Activated T-helper 1 cell treated with anti-CD3 and anti-CD28 coated beads, Interleukin-12 subunit alpha, Interleukin-12 subunit beta, Interleukin-2, Interleukin-4 antibody, amounts not matched to agents 30 ng/mL and 10 ng/mL and 1 ng/mL, durations not matched to agents 14 hours and 24 hours and 36 hours (primary cell): ENCODE measurements around the gene SIPA1. TPM values are rescaled to one million over a fixed set of nuclear protein-coding genes. Genes with fewer than 3 reads are reported as not detected.

Experiments used
- DNase-seq: peaks from one replicate; pipeline ENCODE4 v3.0.0; 2021; ENCODE audit warnings: low spot score
- H3K27ac Mint-ChIP-seq: one replicate; pipeline ENCODE4 v1.8.0; 2021; ENCODE audit warnings: mild to moderate bottlenecking, mixed read lengths
- H3K27me3 Mint-ChIP-seq: one replicate; pipeline ENCODE4 v1.8.0; 2022; ENCODE audit warnings: mild to moderate bottlenecking, moderate library complexity, mixed read lengths; ENCODE audit not compliant: insufficient read depth
- H3K36me3 Mint-ChIP-seq: one replicate; pipeline ENCODE4 v1.8.0; 2021; ENCODE audit warnings: low read depth, mixed read lengths
- H3K4me1 Mint-ChIP-seq: one replicate; pipeline ENCODE4 v1.8.0; 2021; ENCODE audit warnings: low read depth, mixed read lengths
- H3K4me3 Mint-ChIP-seq: one replicate; pipeline ENCODE4 v1.8.0; 2021; ENCODE audit warnings: mild to moderate bottlenecking, moderate library complexity, mixed read lengths
- H3K9me3 Mint-ChIP-seq: one replicate; pipeline ENCODE4 v1.8.0; 2021; ENCODE audit warnings: mixed read lengths
- intact Hi-C: fragments of 100-400 bp; cut with micrococcal nuclease; formaldehyde crosslinking; loops from one replicate; pipeline ENCODE4 v1.15.1; 2024
- total RNA-seq: library from RNA; stranded (reverse); gene quantifications from 2 replicates; pipeline ENCODE4 v1.2.3, GENCODE V29; 2022

Gene SIPA1
- total RNA-seq, 1 donor from 2014 or later: 117 TPM

- H3K4me3 Mint-ChIP-seq: no peak overlapping the region
- H3K27ac Mint-ChIP-seq: peak overlapping the region; percentile 1
- intact Hi-C loops: no loop called here
- peaks cover 14% of the 10 kb centered on the region for H3K4me1 Mint-ChIP-seq
- DNase-seq: no peak
- H3K9me3 Mint-ChIP-seq: no peaks in the 10 kb centered on the region
- no peaks in the 10 kb centered on the region for H3K27me3 Mint-ChIP-seq
- H3K36me3 Mint-ChIP-seq: peaks cover 11% of the 10 kb centered on the region
Observed at GRCh38 chr11:65596520-65596919, 41.4 kb upstream of the SIPA1 start.

GRCh38 chr11:65598258-65598699 lies 39.6 kb upstream of the SIPA1 start:
- no peak for DNase-seq
- H3K9me3 Mint-ChIP-seq: no peaks in the 10 kb centered on the region
- no peak overlapping the region for H3K4me3 Mint-ChIP-seq
- no peak overlapping the region for H3K27ac Mint-ChIP-seq
- no peaks in the 10 kb centered on the region for H3K27me3 Mint-ChIP-seq
- peaks cover 15% of the 10 kb centered on the region for H3K36me3 Mint-ChIP-seq
- intact Hi-C loops: no loop called here
- H3K4me1 Mint-ChIP-seq: peaks cover 14% of the 10 kb centered on the region

GRCh38 chr11:65599216-65599954 lies 38.5 kb upstream of the SIPA1 start:
- intact Hi-C loops: no loop called here
- Mint-ChIP-seq H3K36me3 (peaks cover 19% of the 10 kb centered on the region), H3K27me3 (no peaks in the 10 kb centered on the region), H3K4me1 (peaks cover 14% of the 10 kb centered on the region), H3K9me3 (no peaks in the 10 kb centered on the region), H3K4me3 (no peak overlapping the region), H3K27ac (no peak overlapping the region)
- DNase-seq: no peak

- Mint-ChIP-seq H3K4me1 (peaks cover 12% of the 10 kb centered on the region), H3K9me3 (no peaks in the 10 kb centered on the region), H3K4me3 (no peak overlapping the region), H3K27me3 (no peaks in the 10 kb centered on the region), H3K36me3 (peaks cover 19% of the 10 kb centered on the region), H3K27ac (no peak overlapping the region)
- DNase-seq: no peak
- intact Hi-C loops: no loop called here
Observed at GRCh38 chr11:65599955-65600246, 38.0 kb upstream of the SIPA1 start.

GRCh38 chr11:65604258-65604657 lies 33.6 kb upstream of the SIPA1 start:
- no peak for DNase-seq
- H3K4me1 Mint-ChIP-seq: peaks cover 7% of the 10 kb centered on the region
- no peak overlapping the region for H3K27ac Mint-ChIP-seq
- H3K9me3 Mint-ChIP-seq: no peaks in the 10 kb centered on the region
- no peak overlapping the region for H3K4me3 Mint-ChIP-seq
- H3K36me3 Mint-ChIP-seq: peaks cover 35% of the 10 kb centered on the region
- intact Hi-C loops: no loop called here
- H3K27me3 Mint-ChIP-seq: no peaks in the 10 kb centered on the region

GRCh38 chr11:65606876-65607613 lies 30.9 kb upstream of the SIPA1 start:
- Mint-ChIP-seq H3K4me1 (peaks cover 29% of the 10 kb centered on the region), H3K27me3 (no peaks in the 10 kb centered on the region), H3K4me3 (no peak overlapping the region), H3K9me3 (no peaks in the 10 kb centered on the region), H3K36me3 (peaks cover 41% of the 10 kb centered on the region), H3K27ac (peak overlapping the region; percentile 34)
- intact Hi-C loops: no loop called here
- no peak for DNase-seq

- peak overlapping the region; percentile 16 for H3K27ac Mint-ChIP-seq
- H3K27me3 Mint-ChIP-seq: no peaks in the 10 kb centered on the region
- H3K4me1 Mint-ChIP-seq: peaks cover 35% of the 10 kb centered on the region
- peaks cover 46% of the 10 kb centered on the region for H3K36me3 Mint-ChIP-seq
- intact Hi-C loops: no loop called here
- no peak overlapping the region for H3K4me3 Mint-ChIP-seq
- DNase-seq: no peak
- no peaks in the 10 kb centered on the region for H3K9me3 Mint-ChIP-seq
Observed at GRCh38 chr11:65607614-65608426, 30.1 kb upstream of the SIPA1 start.

- Mint-ChIP-seq H3K36me3 (peaks cover 44% of the 10 kb centered on the region), H3K27ac (no peak overlapping the region), H3K4me1 (peaks cover 35% of the 10 kb centered on the region), H3K9me3 (no peaks in the 10 kb centered on the region), H3K27me3 (no peaks in the 10 kb centered on the region), H3K4me3 (peak overlapping the region; percentile 57)
- intact Hi-C loops: no loop called here
- no peak for DNase-seq
Observed at GRCh38 chr11:65609229-65609628, 28.7 kb upstream of the SIPA1 start.

- H3K27ac Mint-ChIP-seq: peak overlapping the region; percentile 61
- peaks cover 44% of the 10 kb centered on the region for H3K36me3 Mint-ChIP-seq
- peaks cover 35% of the 10 kb centered on the region for H3K4me1 Mint-ChIP-seq
- peak overlapping the region; percentile 57 for H3K4me3 Mint-ChIP-seq
- H3K27me3 Mint-ChIP-seq: no peaks in the 10 kb centered on the region
- intact Hi-C loops: loop anchor here (10.0 kb wide), 1 partner anchor 495 kb away; the partner anchor contains the start of genes TM7SF2 and ZNHIT2
- DNase-seq: no peak
- no peaks in the 10 kb centered on the region for H3K9me3 Mint-ChIP-seq
Observed at GRCh38 chr11:65609665-65610064, 28.2 kb upstream of the SIPA1 start.

- Mint-ChIP-seq H3K27me3 (no peaks in the 10 kb centered on the region), H3K9me3 (no peaks in the 10 kb centered on the region), H3K27ac (peak overlapping the region; percentile 61), H3K4me3 (peak overlapping the region; percentile 57), H3K36me3 (peaks cover 44% of the 10 kb centered on the region), H3K4me1 (peaks cover 35% of the 10 kb centered on the region)
- intact Hi-C loops: loop anchor here (10.0 kb wide), 1 partner anchor 496 kb away; the partner anchor contains the start of genes TM7SF2 and ZNHIT2
- DNase-seq: no peak
Observed at GRCh38 chr11:65610404-65610803, 27.5 kb upstream of the SIPA1 start.

- peak overlapping the region; percentile 95 for H3K4me3 Mint-ChIP-seq
- no peaks in the 10 kb centered on the region for H3K27me3 Mint-ChIP-seq
- intact Hi-C loops: loop anchor here (10.0 kb wide), 1 partner anchor 496 kb away; the partner anchor contains the start of genes TM7SF2 and ZNHIT2
- no peak for DNase-seq
- H3K36me3 Mint-ChIP-seq: peaks cover 38% of the 10 kb centered on the region
- H3K9me3 Mint-ChIP-seq: no peaks in the 10 kb centered on the region
- H3K27ac Mint-ChIP-seq: peak overlapping the region; percentile 42
- peaks cover 35% of the 10 kb centered on the region for H3K4me1 Mint-ChIP-seq
Observed at GRCh38 chr11:65611028-65611757, 26.7 kb upstream of the SIPA1 start.
